OCI-LY3 (cell line): ENCODE measurements around the gene TBL1XR1.

Experiments used
- EZH2phosphoT487 ChIP-seq: fragments of 200-600 bp; shearing (Covaris generic); IDR thresholded peaks from 2 replicates; pipeline ENCODE4 v1.6.1; 2018; ENCODE audit warnings: antibody characterized with exemption, mixed run types, low read depth
- TF ChIP-seq, protein P1 (sequence below): fragments of 200-600, 300-600 bp; sonication (generic); IDR thresholded peaks from 2 replicates; pipeline ENCODE4 v1.5.1; 2014; ENCODE audit warnings: antibody characterized with exemption, low read length, low read depth

DNA sequence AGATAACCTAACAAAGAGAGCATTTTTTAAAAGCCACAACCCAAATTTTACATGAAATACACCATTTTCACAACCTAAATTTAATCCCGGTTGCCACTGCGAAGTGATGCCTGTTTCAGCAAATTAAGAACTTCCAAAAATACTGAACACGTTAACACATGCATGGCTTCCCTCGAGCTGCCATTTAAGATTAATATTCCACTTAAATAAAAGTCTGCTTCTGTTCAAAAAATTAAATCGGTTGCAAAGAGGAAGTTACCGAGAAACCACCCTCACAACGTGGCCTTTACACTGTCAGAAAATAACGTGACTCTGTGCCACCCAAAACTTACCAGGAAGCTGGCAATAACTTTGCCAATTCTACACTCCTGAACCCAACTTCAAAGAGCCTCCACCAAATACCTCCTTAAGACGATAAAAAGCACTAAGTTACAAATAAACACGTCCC, 1.2 kb downstream of the TBL1XR1 start:
- TF ChIP-seq, protein P1, sequence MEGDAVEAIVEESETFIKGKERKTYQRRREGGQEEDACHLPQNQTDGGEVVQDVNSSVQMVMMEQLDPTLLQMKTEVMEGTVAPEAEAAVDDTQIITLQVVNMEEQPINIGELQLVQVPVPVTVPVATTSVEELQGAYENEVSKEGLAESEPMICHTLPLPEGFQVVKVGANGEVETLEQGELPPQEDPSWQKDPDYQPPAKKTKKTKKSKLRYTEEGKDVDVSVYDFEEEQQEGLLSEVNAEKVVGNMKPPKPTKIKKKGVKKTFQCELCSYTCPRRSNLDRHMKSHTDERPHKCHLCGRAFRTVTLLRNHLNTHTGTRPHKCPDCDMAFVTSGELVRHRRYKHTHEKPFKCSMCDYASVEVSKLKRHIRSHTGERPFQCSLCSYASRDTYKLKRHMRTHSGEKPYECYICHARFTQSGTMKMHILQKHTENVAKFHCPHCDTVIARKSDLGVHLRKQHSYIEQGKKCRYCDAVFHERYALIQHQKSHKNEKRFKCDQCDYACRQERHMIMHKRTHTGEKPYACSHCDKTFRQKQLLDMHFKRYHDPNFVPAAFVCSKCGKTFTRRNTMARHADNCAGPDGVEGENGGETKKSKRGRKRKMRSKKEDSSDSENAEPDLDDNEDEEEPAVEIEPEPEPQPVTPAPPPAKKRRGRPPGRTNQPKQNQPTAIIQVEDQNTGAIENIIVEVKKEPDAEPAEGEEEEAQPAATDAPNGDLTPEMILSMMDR: no peak
- no peak for TF ChIP-seq EZH2phosphoT487
